RKO (cell line): ENCODE measurements around the gene TMEM229B.

ENCODE experiments used
- DNase-seq: peaks from one replicate; pipeline ENCODE4 v3.0.0-alpha.2; 2016; ENCODE audit warnings: low spot score

TMEM229B gene

GRCh38 chr14:67515386-67516079 is 27.0 kb upstream of the TMEM229B start:
- peak; percentile 50 for DNase-seq

GRCh38 chr14:67514650-67515385 is 26.3 kb upstream of the TMEM229B start:
- peak; percentile 27 for DNase-seq

- DNase-seq, result no peak
Measured at GRCh38 chr14:67514203-67514607, 25.7 kb upstream of the TMEM229B start.

GRCh38 chr14:67513631-67514108 is 25.1 kb upstream of the TMEM229B start:
- no peak for DNase-seq

GRCh38 chr14:67512463-67513310 is 24.2 kb upstream of the TMEM229B start:
- DNase-seq, result no peak

GRCh38 chr14:67510836-67511235 is 22.3 kb upstream of the TMEM229B start:
- DNase-seq, result no peak

GRCh38 chr14:67510121-67510520 is 21.6 kb upstream of the TMEM229B start:
- DNase-seq, result peak; percentile 31

- no peak for DNase-seq
Measured at GRCh38 chr14:67508956-67509355, 20.4 kb upstream of the TMEM229B start.

GRCh38 chr14:67505254-67505653 is 16.7 kb upstream of the TMEM229B start:
- DNase-seq, result no peak

- no peak for DNase-seq
Measured at GRCh38 chr14:67503331-67503730, 14.8 kb upstream of the TMEM229B start.

GRCh38 chr14:67502867-67503266 is 14.3 kb upstream of the TMEM229B start:
- DNase-seq, result no peak

- DNase-seq, result no peak
Measured at GRCh38 chr14:67501670-67502069, 13.1 kb upstream of the TMEM229B start.

- no peak for DNase-seq
Measured at GRCh38 chr14:67500981-67501380, 12.5 kb upstream of the TMEM229B start.

GRCh38 chr14:67497716-67498115 is 9.2 kb upstream of the TMEM229B start:
- no peak for DNase-seq

GRCh38 chr14:67497216-67497615 is 8.7 kb upstream of the TMEM229B start:
- no peak for DNase-seq

- no peak for DNase-seq
Measured at GRCh38 chr14:67495827-67496226, 7.3 kb upstream of the TMEM229B start.

- DNase-seq, result no peak
Measured at GRCh38 chr14:67493092-67493717, 4.7 kb upstream of the TMEM229B start.

- no peak for DNase-seq
Measured at GRCh38 chr14:67492538-67492937, 4.0 kb upstream of the TMEM229B start.

- DNase-seq, result no peak
Measured at GRCh38 chr14:67491741-67492507, 3.4 kb upstream of the TMEM229B start.

GRCh38 chr14:67491285-67491684 is 2.8 kb upstream of the TMEM229B start:
- DNase-seq, result no peak

- no peak for DNase-seq
Measured at GRCh38 chr14:67490196-67490595, 1.7 kb upstream of the TMEM229B start.
